Mesothelial cell of epicardium (in vitro differentiated cells): ENCODE measurements around the gene GMEB1. TPM values are rescaled to one million over a fixed set of nuclear protein-coding genes. Genes with fewer than 3 reads are reported as not detected.
A peak's percentile ranks its signal among the peaks of the same experiment; 100 is the strongest.

Source experiments
- DNase-seq, 2 experiments: peaks; one replicate each; pipeline ENCODE4 v3.0.0; 2021; ENCODE audit warnings: low spot score in 2 of 2; ENCODE audit not compliant: unreplicated experiment in 2 of 2
- H3K27ac Mint-ChIP-seq: 2 replicates; pipeline ENCODE4 v1.8.0; 2021; ENCODE audit warnings: mixed read lengths
- H3K27me3 Mint-ChIP-seq: 2 replicates; pipeline ENCODE4 v1.8.0; 2021; ENCODE audit warnings: low read depth, mixed read lengths
- H3K36me3 Mint-ChIP-seq: 2 replicates; pipeline ENCODE4 v1.8.0; 2021; ENCODE audit warnings: mixed read lengths
- H3K4me1 Mint-ChIP-seq: 2 replicates; pipeline ENCODE4 v1.8.0; 2021; ENCODE audit warnings: mixed read lengths
- H3K4me3 Mint-ChIP-seq: 2 replicates; pipeline ENCODE4 v1.8.0; 2021; ENCODE audit warnings: mild to moderate bottlenecking, moderate library complexity, mixed read lengths
- H3K9me3 Mint-ChIP-seq: 2 replicates; pipeline ENCODE4 v1.8.0; 2021; ENCODE audit warnings: mixed read lengths
- CTCF ChIP-seq: fragments of 200-600 bp; sonication (generic); IDR thresholded peaks from one replicate; pipeline ENCODE4 v1.5.0; 2021; ENCODE audit warnings: antibody characterized with exemption; ENCODE audit not compliant: unreplicated experiment
- total RNA-seq: library from RNA; stranded (reverse); gene quantifications from 3 replicates; pipeline ENCODE4 v1.2.1, GENCODE V29; 2021

The GMEB1 gene
- total RNA-seq, 1 donor from 2014 or later = 18.6 TPM

GRCh38 chr1:28735961-28736449 is 67.4 kb downstream of the GMEB1 start:
- no peak for TF ChIP-seq CTCF
- peak overlapping the region; percentile 100 for H3K27ac Mint-ChIP-seq
- peak overlapping the region; percentile 96 for H3K4me3 Mint-ChIP-seq
- DNase-seq = no peak
- H3K9me3 Mint-ChIP-seq = peaks cover 3% of the 10 kb centered on the region
- peaks cover 11% of the 10 kb centered on the region for H3K36me3 Mint-ChIP-seq
- peaks cover 40% of the 10 kb centered on the region for H3K4me1 Mint-ChIP-seq
- no peaks in the 10 kb centered on the region for H3K27me3 Mint-ChIP-seq

- peak; percentile 90 for TF ChIP-seq CTCF
- Mint-ChIP-seq H3K27ac (peak within 1 kb of the TSS; percentile 100), H3K36me3 (peaks cover 12% of the 10 kb centered on the region), H3K4me3 (peak within 1 kb of the TSS; percentile 96), H3K27me3 (no peaks in the 10 kb centered on the region), H3K9me3 (peaks cover 3% of the 10 kb centered on the region), H3K4me1 (peaks cover 43% of the 10 kb centered on the region)
- DNase-seq = peak; percentile 96 to 97
These were observed 68.1 kb downstream of the GMEB1 start, which contains the start of gene YTHDF2 for GRCh38 chr1:28736450-28737306. Gene YTHDF2 (plus strand): TSS chr1:28736940. CDS start chr1:28737121, 181 bp downstream.

DNA sequence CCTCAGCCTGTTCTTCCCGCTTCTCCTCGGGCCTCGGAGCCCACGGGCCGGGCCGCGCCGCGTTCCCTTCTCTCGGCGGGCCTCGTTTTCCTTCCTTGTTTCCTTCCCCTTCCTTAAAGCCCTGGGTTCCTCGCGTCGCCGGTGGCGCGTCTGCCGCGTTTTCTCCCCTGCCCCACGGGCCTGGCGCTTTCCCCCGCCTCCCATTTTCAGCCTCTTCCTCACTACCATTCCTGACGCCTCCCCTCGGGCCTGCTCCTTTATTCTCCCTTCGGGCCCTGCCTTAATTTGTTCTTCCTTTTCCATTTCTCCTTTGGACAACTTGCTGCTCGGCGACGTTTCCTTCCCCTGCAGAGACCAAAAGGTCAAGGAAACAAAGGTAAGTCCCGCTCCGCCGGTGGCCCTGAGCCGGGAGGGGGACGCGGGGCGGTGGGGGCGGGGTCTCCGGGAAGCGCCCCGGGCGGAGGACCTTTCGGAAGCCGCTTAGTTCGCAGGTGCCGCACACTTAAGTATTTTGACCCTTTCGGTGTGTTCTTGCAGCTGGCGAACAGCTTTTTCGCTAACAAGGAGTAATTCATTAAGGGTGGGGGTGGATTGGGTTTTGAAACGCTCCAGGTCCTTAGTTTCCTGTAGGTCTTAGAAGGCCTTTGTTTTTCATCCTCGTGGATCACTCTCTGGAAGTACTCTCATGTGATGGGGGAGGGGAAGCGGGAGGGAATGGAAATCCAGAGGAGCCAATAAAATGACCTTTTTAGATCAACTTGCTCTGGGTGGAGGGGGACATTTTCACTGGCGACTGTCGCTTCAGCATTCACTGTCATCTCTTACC is 68.9 kb downstream of the GMEB1 start:
- peak; percentile 27 to 60 for DNase-seq
- H3K4me1 Mint-ChIP-seq = peaks cover 44% of the 10 kb centered on the region

GRCh38 chr1:28740118-28740517 is 71.5 kb downstream of the GMEB1 start:
- no peaks in the 10 kb centered on the region for H3K27me3 Mint-ChIP-seq
- no peaks in the 10 kb centered on the region for H3K9me3 Mint-ChIP-seq
- peaks cover 31% of the 10 kb centered on the region for H3K36me3 Mint-ChIP-seq
- H3K4me3 Mint-ChIP-seq = peak overlapping the region; percentile 36
- H3K27ac Mint-ChIP-seq = peak overlapping the region; percentile 100
- no peak for DNase-seq
- no peak for TF ChIP-seq CTCF
- H3K4me1 Mint-ChIP-seq = peaks cover 59% of the 10 kb centered on the region

More for the DNA sequence above, 68.9 kb downstream of the GMEB1 start:
- Mint-ChIP-seq H3K27ac (peak overlapping the region; percentile 100), H3K9me3 (peaks cover 3% of the 10 kb centered on the region), H3K36me3 (peaks cover 15% of the 10 kb centered on the region), H3K27me3 (no peaks in the 10 kb centered on the region), H3K4me3 (peak overlapping the region; percentile 96)
- no peak for TF ChIP-seq CTCF

DNA sequence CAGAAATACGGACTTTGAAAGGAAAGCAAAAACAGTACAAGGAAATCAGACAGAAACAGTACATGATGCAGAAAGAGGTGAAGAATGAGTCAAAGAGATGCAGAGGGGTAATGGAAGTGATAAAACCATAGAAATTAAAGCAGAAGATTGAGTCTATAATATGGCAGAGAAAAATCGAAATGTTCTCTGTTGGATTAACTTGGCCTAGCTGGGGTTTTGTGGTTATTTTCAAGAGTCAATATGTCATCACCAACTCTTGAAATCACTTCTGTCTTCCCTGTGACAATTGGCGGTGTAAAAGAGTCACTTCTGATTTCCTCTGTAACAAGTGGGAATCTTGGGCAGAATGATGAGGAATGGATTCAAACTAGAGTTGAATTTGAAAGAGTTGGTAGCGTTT is 75.6 kb downstream of the GMEB1 start:
- Mint-ChIP-seq H3K4me3 (peak overlapping the region; percentile 42), H3K36me3 (peaks cover 32% of the 10 kb centered on the region), H3K27me3 (no peaks in the 10 kb centered on the region), H3K9me3 (no peaks in the 10 kb centered on the region), H3K4me1 (peaks cover 53% of the 10 kb centered on the region), H3K27ac (peak overlapping the region; percentile 15)
- no peak for DNase-seq
- TF ChIP-seq CTCF = no peak
